Endothelial cell of umbilical vein (primary cell): ENCODE results near the gene ADGRD1. TPM values are rescaled to one million over a fixed set of nuclear protein-coding genes. Genes with fewer than 3 reads are reported as not detected.

ENCODE experiments used
- BruUV-seq: library from RNA; stranded (reverse); fragments of 400-500 nt; replicated peaks from 2 replicates; lab custom pipeline; 2021; lab: Mats Ljungman, UMichigan
- CTCF ChIA-PET: fragments of 300-600, 350-600 bp; sonication (Branson Sonifier 250); formaldehyde crosslinking; loops from one replicate; lab custom pipeline; 2021; ENCODE audit warnings: antibody characterized with exemption, inconsistent platforms; lab: Charles Lee
- POLR2A ChIA-PET: fragments of 300-600, 350-600 bp; sonication (Branson Sonifier 250); formaldehyde crosslinking; loops from one replicate; lab custom pipeline; 2021; ENCODE audit warnings: antibody characterized with exemption, inconsistent platforms; lab: Charles Lee
- DNase-seq: peaks from one replicate; pipeline ENCODE4 v3.0.0-alpha.2; 2011; ENCODE audit warnings: low read depth, low spot score
- FAIRE-seq: peaks from 2 replicates; lab custom pipeline; 2011; peaks lifted over from hg19 to GRCh38; lab: Jason Lieb, UNC
- H2AFZ ChIP-seq: 2 replicates; pipeline ENCODE4 v1.6.0; 2012; ENCODE audit warnings: low read depth, low read length, control low read depth, inconsistent platforms
- H3K27ac ChIP-seq: 2 replicates; pipeline ENCODE4 v1.5.1; 2011; ENCODE audit warnings: low read depth, mild to moderate bottlenecking, control low read depth, low read length, moderate library complexity; ENCODE audit not compliant: insufficient read depth
- H3K27me3 ChIP-seq, 2 experiments: 2 replicates each; pipeline versions ENCODE4 v1.6.0 to v1.6.1; 2011; ENCODE audit warnings: low read length in 2 of 2, mixed read lengths in 1 of 2; ENCODE audit not compliant: control insufficient read depth in 2 of 2, insufficient read depth in 2 of 2
- H3K36me3 ChIP-seq, 2 experiments: 2 replicates in 1 of 2; 3 replicates in 1 of 2; pipeline ENCODE4 v1.5.1; 2011; ENCODE audit warnings: low read length in 2 of 2, mild to moderate bottlenecking in 1 of 2, moderate library complexity in 1 of 2; ENCODE audit not compliant: control insufficient read depth in 2 of 2, insufficient read depth in 2 of 2; ENCODE audit errors: extremely low read depth in 1 of 2
- H3K4me1 ChIP-seq: 3 replicates; pipeline ENCODE4 v1.5.1; 2011; ENCODE audit warnings: mild to moderate bottlenecking, low read length; ENCODE audit not compliant: control insufficient read depth, insufficient read depth; ENCODE audit errors: extremely low read depth
- H3K4me2 ChIP-seq: 2 replicates; pipeline ENCODE4 v1.6.1; 2011; ENCODE audit warnings: low read length, control low read depth, mixed read lengths; ENCODE audit not compliant: insufficient read depth
- H3K4me3 ChIP-seq, 3 experiments: fragments of 200-600 bp in 1 of 3; sonication (generic), shearing (Covaris generic) in 1 of 3; replicated peaks in 1 of 3; 2 replicates each; pipeline ENCODE4 v1.5.1; 2011 to 2016; ENCODE audit warnings: control low read depth in 3 of 3, low read length in 3 of 3, mild to moderate bottlenecking in 2 of 3, inconsistent platforms in 1 of 3, low read depth in 1 of 3, moderate library complexity in 1 of 3; ENCODE audit not compliant: insufficient read depth in 1 of 3
- H3K79me2 ChIP-seq: 2 replicates; pipeline ENCODE4 v1.6.0; 2012; ENCODE audit warnings: low read length, inconsistent platforms; ENCODE audit not compliant: control insufficient read depth, insufficient read depth
- H3K9ac ChIP-seq: replicated peaks from 2 replicates; pipeline ENCODE3; 2011; ENCODE audit warnings: low read length, control low read depth; ENCODE audit not compliant: insufficient read depth; ENCODE audit errors: extremely low read depth
- H3K9me1 ChIP-seq: replicated peaks from 3 replicates; pipeline ENCODE4 v1.6.0; 2011; ENCODE audit warnings: mild to moderate bottlenecking, low read length; ENCODE audit not compliant: control insufficient read depth, insufficient read depth; ENCODE audit errors: extremely low read depth
- H3K9me3 ChIP-seq: replicated peaks from 2 replicates; pipeline ENCODE4 v1.5.1; 2012; ENCODE audit warnings: low read length, inconsistent platforms; ENCODE audit not compliant: control insufficient read depth, insufficient read depth
- H4K20me1 ChIP-seq: replicated peaks from 2 replicates; pipeline ENCODE3; 2011; ENCODE audit warnings: mild to moderate bottlenecking, low read length; ENCODE audit not compliant: control insufficient read depth, insufficient read depth; ENCODE audit errors: extremely low read depth
- CTCF ChIP-seq, 2 donors: IDR thresholded peaks; 1 replicate in 1 of 2; 2 replicates in 1 of 2; pipeline ENCODE4 v1.5.1; 2011; ENCODE audit warnings: low read length in 2 of 2, mild to moderate bottlenecking in 2 of 2, moderate library complexity in 2 of 2, control low read depth in 1 of 2, inconsistent platforms in 1 of 2, low read depth in 1 of 2; ENCODE audit not compliant: insufficient read depth in 1 of 2; ENCODE audit errors: extremely low read depth in 1 of 2
- EZH2 ChIP-seq: IDR thresholded peaks from 2 replicates; pipeline ENCODE4 v1.6.1; 2012; ENCODE audit warnings: borderline replicate concordance, low read depth, mild to moderate bottlenecking, moderate library complexity, low read length, inconsistent platforms; ENCODE audit not compliant: severe bottlenecking
- GATA2 ChIP-seq: IDR thresholded peaks from 2 replicates; pipeline ENCODE4 v1.7.0; 2011; ENCODE audit warnings: low read depth, mild to moderate bottlenecking, moderate library complexity, mixed read lengths, low read length; ENCODE audit not compliant: insufficient read length, insufficient read depth
- MAX ChIP-seq: IDR thresholded peaks from 2 replicates; pipeline ENCODE4 v1.6.1; 2011; ENCODE audit not compliant: insufficient read depth, insufficient read length
- MYC ChIP-seq: IDR thresholded peaks from one replicate; pipeline ENCODE4 v1.6.1; 2011; ENCODE audit warnings: mild to moderate bottlenecking, low read depth, low read length
- POLR2A ChIP-seq: IDR thresholded peaks from 2 replicates; pipeline ENCODE4 v1.6.1; 2012; ENCODE audit warnings: low read depth, mild to moderate bottlenecking, control low read depth, low read length
- POLR2AphosphoS5 ChIP-seq: IDR thresholded peaks from 2 replicates; pipeline ENCODE4 v1.6.1; 2012; ENCODE audit warnings: low read depth, mild to moderate bottlenecking, control low read depth, low read length, moderate library complexity; ENCODE audit not compliant: insufficient read depth
- dilution Hi-C: fragments of 300-500 bp; cut with MboI; formaldehyde crosslinking; loops from one replicate; pipeline ENCODE4 v1.15.0; 2019; ENCODE audit warnings: low sequenced_read_pairs; ENCODE audit not compliant: extremely low pct_ligation_motif_present
- intact Hi-C: fragments of 100-400 bp; cut with micrococcal nuclease; formaldehyde crosslinking; loops from one replicate; pipeline ENCODE4 v1.10.0; 2022
- polyA plus RNA-seq, 4 experiments: library from polyadenylated mRNA; depleted of rRNA in 3 of 4; stranded (reverse) in 3 of 4; unstranded in 1 of 4; fragments of >200 nt; gene quantifications; 2 replicates each; pipeline versions ENCODE4 v1.2.1 to v1.2.3, GENCODE V29; 2011 to 2012; ENCODE audit warnings: missing spikeins in 1 of 4
- total RNA-seq: library from RNA; stranded (reverse); gene quantifications from 2 replicates; pipeline ENCODE4 v1.2.3, GENCODE V29; 2021

ADGRD1 gene
- total and polyA plus RNA-seq, 2 donors (not counting 3 experiments of a cell fraction or from before 2014, with no cell fraction given), result 0.07 TPM; not detected in 1

- Histone ChIP-seq H2AFZ (no peak overlapping the region), H3K79me2 (no peaks in the 10 kb centered on the region), H3K9me1 (no peaks in the 10 kb centered on the region), H3K27me3 (no peaks in the 10 kb centered on the region), H4K20me1 (no peaks in the 10 kb centered on the region), H3K4me2 (no peak overlapping the region), H3K27ac (no peak overlapping the region), H3K36me3 (no peaks in the 10 kb centered on the region), H3K4me3 (no peak overlapping the region), H3K9ac (no peak overlapping the region), H3K9me3 (no peaks in the 10 kb centered on the region), H3K4me1 (no peaks in the 10 kb centered on the region)
- CTCF ChIA-PET, result interaction anchor here (1.1 to 3.9 kb wide), 3 partner anchors 722 to 731 kb away, joined by 5 to 29 read pairs (median 7); no protein-coding TSS in a partner anchor
- DNase-seq (no peak), FAIRE-seq (no peak)
- POLR2A ChIA-PET, result no interaction called here
- dilution Hi-C loops (no loop called here), intact Hi-C loops (loop anchor here (1.0 kb wide), 2 partner anchors 28 to 726 kb away; no protein-coding TSS in a partner anchor)
- no TSS peak for BruUV-seq
- no peak for TF ChIP-seq EZH2
- TF ChIP-seq POLR2AphosphoS5, result no peak
- no peak for TF ChIP-seq GATA2
- no peak for TF ChIP-seq MYC
- TF ChIP-seq POLR2A, result no peak
- no peak for TF ChIP-seq MAX
- no peak for TF ChIP-seq CTCF (IDR thresholded peaks at IDR 0.05; ENCODE audit: extremely low read depth in 1 of 2, insufficient read depth in 1 of 2, low read depth in 1 of 2, low read length in 2 of 2)
Measured at GRCh38 chr12:131103669-131104462, 150.2 kb downstream of the ADGRD1 start.
